HG03280 (cell line): ENCODE data around the gene CUL3.
"Not testable (repeated sequence)": the region's sequence is repeated elsewhere in the genome, so short reads cannot be mapped to it uniquely, and the experiment has no call there.

ENCODE experiments used
- ATAC-seq: cut with Tn5 transposase; IDR thresholded peaks from one replicate; pipeline ENCODE4 v1.9.1; 2021; ENCODE audit warnings: mild to moderate bottlenecking, moderate library complexity; ENCODE audit not compliant: unreplicated experiment

Gene CUL3

GRCh38 chr2:224485081-224486014 lies 99.8 kb downstream of the CUL3 start:
- ATAC-seq = not testable (repeated sequence)

DNA sequence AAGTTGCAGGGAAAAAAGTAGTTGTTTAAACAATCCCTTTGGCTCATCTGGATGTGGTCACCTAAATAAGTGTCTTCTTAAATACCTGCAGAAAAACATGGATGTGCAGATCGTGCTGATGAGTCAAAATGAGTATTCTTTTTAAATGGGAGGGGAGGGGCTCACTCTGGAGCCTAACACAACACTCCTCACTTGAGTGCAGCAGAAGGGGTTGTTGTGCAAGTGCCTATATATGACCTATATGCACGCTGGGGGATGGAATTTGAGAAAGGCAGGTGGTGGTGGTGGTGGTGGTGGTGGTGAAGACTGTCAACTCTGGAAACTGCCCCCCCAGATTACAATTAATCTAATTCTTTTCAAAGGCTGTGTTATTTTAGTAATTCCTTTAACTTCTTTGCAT lies 105.3 kb downstream of the CUL3 start:
- no peak for ATAC-seq

DNA sequence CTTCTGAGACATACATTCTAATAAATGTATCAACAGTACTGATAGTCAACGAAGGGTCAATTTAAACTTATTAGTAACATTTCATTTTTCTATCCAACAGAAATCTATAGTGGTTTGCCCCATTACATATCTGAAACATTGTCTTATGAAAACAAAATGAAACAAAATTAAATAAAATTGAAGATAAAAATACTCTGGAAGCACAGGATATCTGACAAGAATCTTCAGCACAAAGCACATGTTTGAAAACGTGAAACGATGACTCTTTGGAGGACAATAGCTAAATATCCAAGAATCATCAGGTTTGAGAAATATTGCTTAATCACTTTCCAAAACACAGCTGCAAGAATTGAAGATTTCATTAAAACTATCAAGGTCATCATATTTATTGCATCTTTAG lies 112.3 kb downstream of the CUL3 start:
- no peak for ATAC-seq

GRCh38 chr2:224472137-224472536 lies 113.0 kb downstream of the CUL3 start:
- ATAC-seq = no peak

DNA sequence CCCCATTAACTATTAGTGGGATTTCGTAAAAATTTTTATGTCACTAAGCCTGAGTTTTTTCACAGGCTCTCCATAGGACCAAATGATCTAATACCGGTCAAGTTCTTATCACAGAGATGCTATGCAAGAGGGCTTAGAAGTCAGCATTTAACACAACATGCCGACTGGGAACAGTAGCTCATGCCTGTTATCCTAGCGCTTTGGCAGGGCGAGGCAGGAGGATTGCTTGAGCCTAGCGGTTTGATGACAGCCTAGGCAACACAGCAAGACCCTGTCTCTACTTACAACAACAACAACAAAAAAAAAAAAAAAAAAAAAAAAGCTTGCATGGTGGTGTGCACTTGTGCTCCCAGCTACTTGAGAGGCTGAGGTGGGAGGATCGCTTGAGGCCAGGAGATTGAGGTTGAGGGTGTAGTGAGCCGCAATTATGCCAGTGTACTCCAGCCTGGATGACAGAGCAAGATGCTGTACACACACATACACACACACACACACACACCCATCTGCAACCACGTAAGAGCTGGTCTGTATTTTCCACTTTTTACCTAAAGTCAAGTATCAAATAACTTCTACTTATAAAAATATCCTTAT lies 115.7 kb downstream of the CUL3 start:
- no peak for ATAC-seq

- no peak for ATAC-seq
Measured at GRCh38 chr2:224466304-224466895, 118.8 kb downstream of the CUL3 start.

DNA sequence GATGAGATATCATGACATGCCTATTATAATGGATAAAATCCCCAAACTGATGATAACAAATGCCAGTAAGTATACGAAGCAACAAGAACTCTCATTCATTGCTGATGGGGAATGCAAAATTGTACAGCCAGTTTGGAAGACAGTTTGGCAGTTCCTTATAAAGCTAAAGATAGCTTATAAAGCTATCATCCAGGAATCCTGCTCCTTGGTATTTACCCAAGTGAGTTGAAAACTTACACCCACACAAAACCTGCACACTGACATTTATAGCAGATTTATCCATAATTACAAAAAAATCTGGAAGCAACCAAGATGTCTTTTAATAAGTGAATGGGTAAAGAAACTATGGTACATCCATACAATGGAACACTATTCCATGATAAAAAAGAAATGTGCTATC lies 123.8 kb downstream of the CUL3 start:
- no peak for ATAC-seq

DNA sequence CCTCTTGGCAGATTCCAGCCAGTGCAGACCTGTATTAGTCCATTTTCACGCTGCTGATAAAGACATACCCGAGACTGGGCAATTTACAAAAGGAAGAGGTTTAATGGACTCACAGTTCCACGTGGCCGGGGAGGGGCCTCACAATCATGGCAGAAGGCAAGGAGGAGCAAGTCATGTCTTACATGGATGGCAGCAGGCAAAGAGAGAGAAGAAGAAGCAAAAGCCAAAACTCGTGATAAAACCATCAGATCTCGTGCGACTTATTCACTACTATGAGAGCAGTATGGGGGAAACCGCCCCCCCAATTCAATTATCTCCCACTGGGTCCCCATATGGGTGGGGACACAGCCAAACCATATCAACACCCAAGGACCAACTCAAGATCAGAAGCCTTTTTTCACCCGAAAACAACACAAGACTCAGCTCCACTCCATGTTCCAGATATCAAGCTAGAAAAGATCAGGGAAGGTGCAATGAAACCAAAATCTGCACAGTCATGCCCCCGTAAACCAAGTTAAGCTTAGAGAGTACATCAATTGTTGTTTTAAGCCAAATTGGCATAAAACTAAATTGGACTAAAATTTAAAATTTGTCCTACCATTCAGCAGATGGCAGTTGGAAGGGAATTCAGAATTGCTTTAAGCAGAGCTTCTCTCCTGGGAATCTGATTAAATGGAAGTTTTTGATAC lies 127.6 kb downstream of the CUL3 start:
- no peak for ATAC-seq

DNA sequence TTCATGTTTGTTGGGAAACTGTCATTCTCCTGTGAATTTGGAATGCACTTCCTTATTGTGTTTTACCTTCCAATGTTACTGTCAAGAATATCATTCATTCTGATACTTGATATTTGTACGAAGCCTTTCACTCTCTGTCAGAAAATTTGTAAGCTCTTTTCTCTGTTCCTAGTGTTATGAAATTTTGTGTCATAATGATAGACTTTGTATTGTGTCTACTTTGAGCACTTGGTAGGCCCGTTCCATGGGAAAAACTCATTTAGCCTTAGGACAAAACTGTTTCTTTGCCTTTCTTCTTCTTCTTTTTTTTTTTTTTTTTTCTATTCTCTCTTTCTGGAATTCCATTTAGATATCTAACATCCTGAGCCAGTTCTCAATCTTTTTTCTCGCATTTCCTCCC lies 131.3 kb downstream of the CUL3 start:
- ATAC-seq = no peak

- no peak for ATAC-seq
Measured at GRCh38 chr2:224449212-224450147, 135.7 kb downstream of the CUL3 start.

GRCh38 chr2:224448236-224448635 lies 136.9 kb downstream of the CUL3 start:
- no peak for ATAC-seq

GRCh38 chr2:224444783-224445182 lies 140.4 kb downstream of the CUL3 start:
- no peak for ATAC-seq

- ATAC-seq = no peak
Measured at GRCh38 chr2:224444021-224444420, 141.1 kb downstream of the CUL3 start.

DNA sequence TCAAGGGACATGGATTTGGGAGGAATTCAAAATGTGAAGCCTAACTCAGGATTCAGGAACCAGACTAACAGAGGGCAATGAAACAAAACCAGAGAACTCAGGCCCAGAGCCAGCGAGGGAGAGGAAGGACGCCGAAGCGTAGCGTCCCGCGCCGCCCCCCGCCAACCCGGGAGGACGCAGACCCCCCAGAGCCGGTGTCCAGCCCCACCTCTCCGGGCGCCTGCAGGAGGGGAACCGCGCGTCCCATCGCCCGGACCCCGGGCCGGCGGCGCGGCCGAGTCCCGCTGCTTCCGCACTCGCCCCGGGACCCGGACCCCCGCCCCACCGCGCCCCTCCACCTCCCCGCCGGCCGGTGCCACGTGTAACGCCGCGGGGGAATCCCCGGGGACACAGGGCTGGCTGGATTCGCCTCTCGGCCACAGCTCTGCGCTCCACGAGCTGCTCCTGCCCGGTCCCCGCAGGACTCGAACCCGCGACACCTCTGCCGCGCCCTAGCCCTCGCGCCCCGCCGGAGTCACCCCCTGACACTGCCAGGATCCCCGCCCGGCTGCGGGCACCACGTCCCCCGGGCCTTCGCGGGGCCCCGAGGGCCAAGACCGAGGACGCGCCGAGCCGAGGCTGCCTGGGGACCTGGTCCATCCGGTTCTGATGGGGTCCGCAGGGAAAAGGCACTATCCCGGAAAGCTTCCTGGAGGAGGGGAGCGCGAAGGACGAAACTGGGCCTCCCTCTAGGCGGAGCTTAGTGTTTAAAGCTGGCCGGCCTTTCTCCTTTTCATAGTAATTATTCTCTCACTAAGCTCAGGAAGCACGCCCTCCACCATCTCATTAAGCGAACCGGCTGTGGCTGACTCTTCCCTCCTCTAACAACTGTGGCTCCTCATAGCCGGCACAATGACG lies 142.8 kb downstream of the CUL3 start:
- ATAC-seq = peak; percentile 52

DNA sequence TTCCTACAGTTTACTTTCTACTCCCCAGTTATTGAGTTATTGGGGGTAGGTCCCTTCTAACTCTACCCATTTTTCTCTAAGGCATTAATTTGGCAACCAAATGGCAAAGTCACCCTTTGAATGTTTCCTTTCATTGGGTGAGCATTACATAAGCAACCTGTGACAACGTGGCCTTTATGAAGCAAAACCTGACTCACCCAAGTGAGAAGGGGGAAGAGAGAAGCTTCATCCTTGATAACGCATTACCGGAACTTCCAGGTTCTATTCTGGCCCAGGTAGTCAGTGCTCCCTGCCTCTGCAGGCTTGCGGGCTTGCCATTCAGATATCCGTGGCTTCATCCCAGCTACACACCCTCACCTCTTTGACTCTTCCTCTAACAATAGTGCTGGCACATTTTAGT lies 144.2 kb downstream of the CUL3 start:
- ATAC-seq = no peak

DNA sequence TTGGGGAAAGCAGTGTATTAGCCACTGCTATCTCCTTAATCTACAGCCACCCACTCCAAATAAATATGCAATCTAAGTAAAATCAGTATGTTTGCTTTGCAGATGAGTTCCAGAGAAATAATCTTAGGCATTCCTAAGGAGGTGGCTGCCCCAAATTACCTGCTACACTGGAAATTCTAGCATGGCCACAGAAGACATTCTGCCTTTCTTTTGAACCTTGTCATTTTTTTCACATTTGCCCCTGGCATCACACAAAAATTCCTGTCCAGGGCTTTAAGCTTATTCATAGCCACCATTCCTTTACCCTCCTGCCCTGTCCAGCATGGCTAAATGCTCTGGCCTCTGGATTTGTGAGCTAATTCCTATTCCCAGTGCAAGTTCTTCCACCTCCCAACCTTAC lies 146.4 kb downstream of the CUL3 start:
- ATAC-seq = no peak

GRCh38 chr2:224436634-224437033 lies 148.5 kb downstream of the CUL3 start:
- no peak for ATAC-seq

DNA sequence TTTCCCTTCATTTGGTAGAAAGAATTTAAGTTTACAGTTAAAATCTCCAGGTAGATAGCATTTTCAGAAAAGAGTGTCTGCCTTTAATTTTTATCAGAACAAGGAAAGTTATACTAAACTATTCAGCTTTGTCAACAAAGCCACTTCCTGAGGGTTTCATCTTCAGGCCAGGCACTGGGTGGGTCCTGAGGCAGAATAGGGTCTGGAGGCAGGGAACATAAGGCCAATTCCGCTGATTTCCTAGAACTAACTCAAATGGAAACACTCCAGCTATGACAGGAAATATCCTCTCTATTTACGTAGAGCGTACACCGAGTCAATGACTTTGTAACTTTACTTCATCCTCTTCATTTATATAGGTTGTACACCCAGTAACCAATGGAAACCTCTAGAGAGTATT lies 150.5 kb downstream of the CUL3 start:
- no peak for ATAC-seq

DNA sequence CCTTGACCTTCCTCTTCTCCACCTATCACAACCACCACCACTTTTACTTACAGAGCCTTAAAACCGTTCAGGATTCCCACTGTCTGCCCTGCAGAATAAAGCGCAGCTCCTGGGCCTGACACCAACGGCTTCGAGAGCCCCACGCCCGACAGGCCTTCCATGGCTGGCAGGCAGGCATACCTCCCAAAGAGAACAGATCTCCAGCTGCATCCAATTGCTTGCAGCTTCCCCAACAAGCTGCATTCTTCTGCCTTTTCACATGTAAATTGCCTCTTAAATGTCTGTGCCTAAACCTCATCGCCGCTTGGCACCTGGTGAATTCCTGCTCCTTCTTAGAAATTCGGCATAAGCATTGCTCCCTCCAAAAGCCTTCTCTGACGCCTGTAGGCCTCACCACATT lies 151.7 kb downstream of the CUL3 start:
- no peak for ATAC-seq
